GM12873 (cell line): ENCODE data around the gene MEA1.

ENCODE experiments used
- CTCF ChIP-seq: IDR thresholded peaks from 2 replicates; pipeline ENCODE4 v1.5.1; 2012; ENCODE audit warnings: low read depth, mild to moderate bottlenecking, moderate library complexity, low read length, control low read depth; ENCODE audit not compliant: insufficient read depth; ENCODE audit errors: missing control alignments

Gene MEA1

GRCh38 chr6:43024436-43024835, 10.7 kb upstream of the MEA1 start:
- no peak for TF ChIP-seq CTCF

- TF ChIP-seq CTCF = no peak
These were observed 7.7 kb upstream of the MEA1 start, which contains the start of gene RRP36 for GRCh38 chr6:43021270-43022047. RRP36 (plus strand) TSS chr6:43021623; CDS start chr6:43021655, 32 bp downstream.

- TF ChIP-seq CTCF = no peak
These were observed 7.1 kb upstream of the MEA1 start for GRCh38 chr6:43020847-43021246.

GRCh38 chr6:43020052-43020705, 6.4 kb upstream of the MEA1 start:
- TF ChIP-seq CTCF = no peak

- TF ChIP-seq CTCF = no peak
These were observed 5.4 kb upstream of the MEA1 start for GRCh38 chr6:43019152-43019551.

GRCh38 chr6:43016943-43017334, 3.2 kb upstream of the MEA1 start:
- TF ChIP-seq CTCF = no peak

- no peak for TF ChIP-seq CTCF
These were observed 2.6 kb upstream of the MEA1 start for GRCh38 chr6:43016176-43016942.
